ENCODE data around the gene MPO.

- TF ChIP-seq, protein P1, sequence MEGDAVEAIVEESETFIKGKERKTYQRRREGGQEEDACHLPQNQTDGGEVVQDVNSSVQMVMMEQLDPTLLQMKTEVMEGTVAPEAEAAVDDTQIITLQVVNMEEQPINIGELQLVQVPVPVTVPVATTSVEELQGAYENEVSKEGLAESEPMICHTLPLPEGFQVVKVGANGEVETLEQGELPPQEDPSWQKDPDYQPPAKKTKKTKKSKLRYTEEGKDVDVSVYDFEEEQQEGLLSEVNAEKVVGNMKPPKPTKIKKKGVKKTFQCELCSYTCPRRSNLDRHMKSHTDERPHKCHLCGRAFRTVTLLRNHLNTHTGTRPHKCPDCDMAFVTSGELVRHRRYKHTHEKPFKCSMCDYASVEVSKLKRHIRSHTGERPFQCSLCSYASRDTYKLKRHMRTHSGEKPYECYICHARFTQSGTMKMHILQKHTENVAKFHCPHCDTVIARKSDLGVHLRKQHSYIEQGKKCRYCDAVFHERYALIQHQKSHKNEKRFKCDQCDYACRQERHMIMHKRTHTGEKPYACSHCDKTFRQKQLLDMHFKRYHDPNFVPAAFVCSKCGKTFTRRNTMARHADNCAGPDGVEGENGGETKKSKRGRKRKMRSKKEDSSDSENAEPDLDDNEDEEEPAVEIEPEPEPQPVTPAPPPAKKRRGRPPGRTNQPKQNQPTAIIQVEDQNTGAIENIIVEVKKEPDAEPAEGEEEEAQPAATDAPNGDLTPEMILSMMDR (IDR thresholded peaks at IDR 0.05 in 2 of 3, conservative IDR thresholded peaks at IDR 0.05 in 1 of 3; ENCODE audit: borderline replicate concordance in 1 of 3, insufficient read depth in 1 of 3, low read depth in 2 of 3, low read length in 2 of 3), result no peak
- no peak for TF ChIP-seq POLR2A (IDR thresholded peaks at IDR 0.05; ENCODE audit: borderline replicate concordance, extremely low read depth, insufficient read depth, insufficient read length)
- TF ChIP-seq SIN3A (IDR thresholded peaks at IDR 0.05; ENCODE audit: low read depth), result no peak
- TF ChIP-seq, protein P2, sequence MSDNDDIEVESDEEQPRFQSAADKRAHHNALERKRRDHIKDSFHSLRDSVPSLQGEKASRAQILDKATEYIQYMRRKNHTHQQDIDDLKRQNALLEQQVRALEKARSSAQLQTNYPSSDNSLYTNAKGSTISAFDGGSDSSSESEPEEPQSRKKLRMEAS (IDR thresholded peaks at IDR 0.05), result no peak
- no peak for TF ChIP-seq YY1 (IDR thresholded peaks at IDR 0.05; ENCODE audit: extremely low read depth, insufficient replicate concordance, low read depth, low read length)
- no peak for TF ChIP-seq EGR1 (IDR thresholded peaks at IDR 0.05; ENCODE audit: low read depth)
- TF ChIP-seq EZH2 (IDR thresholded peaks at IDR 0.05), result no peak
- TF ChIP-seq, protein P3, sequence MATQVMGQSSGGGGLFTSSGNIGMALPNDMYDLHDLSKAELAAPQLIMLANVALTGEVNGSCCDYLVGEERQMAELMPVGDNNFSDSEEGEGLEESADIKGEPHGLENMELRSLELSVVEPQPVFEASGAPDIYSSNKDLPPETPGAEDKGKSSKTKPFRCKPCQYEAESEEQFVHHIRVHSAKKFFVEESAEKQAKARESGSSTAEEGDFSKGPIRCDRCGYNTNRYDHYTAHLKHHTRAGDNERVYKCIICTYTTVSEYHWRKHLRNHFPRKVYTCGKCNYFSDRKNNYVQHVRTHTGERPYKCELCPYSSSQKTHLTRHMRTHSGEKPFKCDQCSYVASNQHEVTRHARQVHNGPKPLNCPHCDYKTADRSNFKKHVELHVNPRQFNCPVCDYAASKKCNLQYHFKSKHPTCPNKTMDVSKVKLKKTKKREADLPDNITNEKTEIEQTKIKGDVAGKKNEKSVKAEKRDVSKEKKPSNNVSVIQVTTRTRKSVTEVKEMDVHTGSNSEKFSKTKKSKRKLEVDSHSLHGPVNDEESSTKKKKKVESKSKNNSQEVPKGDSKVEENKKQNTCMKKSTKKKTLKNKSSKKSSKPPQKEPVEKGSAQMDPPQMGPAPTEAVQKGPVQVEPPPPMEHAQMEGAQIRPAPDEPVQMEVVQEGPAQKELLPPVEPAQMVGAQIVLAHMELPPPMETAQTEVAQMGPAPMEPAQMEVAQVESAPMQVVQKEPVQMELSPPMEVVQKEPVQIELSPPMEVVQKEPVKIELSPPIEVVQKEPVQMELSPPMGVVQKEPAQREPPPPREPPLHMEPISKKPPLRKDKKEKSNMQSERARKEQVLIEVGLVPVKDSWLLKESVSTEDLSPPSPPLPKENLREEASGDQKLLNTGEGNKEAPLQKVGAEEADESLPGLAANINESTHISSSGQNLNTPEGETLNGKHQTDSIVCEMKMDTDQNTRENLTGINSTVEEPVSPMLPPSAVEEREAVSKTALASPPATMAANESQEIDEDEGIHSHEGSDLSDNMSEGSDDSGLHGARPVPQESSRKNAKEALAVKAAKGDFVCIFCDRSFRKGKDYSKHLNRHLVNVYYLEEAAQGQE (IDR thresholded peaks at IDR 0.05; ENCODE audit: low read depth), result no peak
- no peak for TF ChIP-seq EZH2phosphoT487 (IDR thresholded peaks at IDR 0.05; ENCODE audit: borderline replicate concordance)
- no peak for TF ChIP-seq ZFX (IDR thresholded peaks at IDR 0.05)
- no peak for TF ChIP-seq FOSL1 (IDR thresholded peaks at IDR 0.05; ENCODE audit: low read depth)
- TF ChIP-seq POLR2AphosphoS5 (IDR thresholded peaks at IDR 0.05; ENCODE audit: low read depth, low read length), result no peak
- TF ChIP-seq TCF7L2 (IDR thresholded peaks at IDR 0.05; ENCODE audit: borderline replicate concordance, extremely low read depth, insufficient read depth, insufficient read length), result no peak
- TF ChIP-seq ZNF274 (IDR thresholded peaks at IDR 0.05; ENCODE audit: low read depth, low read length), result no peak
Observed at GRCh38 chr17:58309918-58310259, 29.2 kb upstream of the MPO start.
